ENCODE measurements around the gene CGNL1. TPM values are rescaled to one million over a fixed set of nuclear protein-coding genes. Genes with fewer than 3 reads are reported as not detected.

The CGNL1 gene
- polyA plus RNA-seq, 2 of the 4 experiments (the other 2 are of a cell fraction) = 1.4 to 1.8 TPM

DNA sequence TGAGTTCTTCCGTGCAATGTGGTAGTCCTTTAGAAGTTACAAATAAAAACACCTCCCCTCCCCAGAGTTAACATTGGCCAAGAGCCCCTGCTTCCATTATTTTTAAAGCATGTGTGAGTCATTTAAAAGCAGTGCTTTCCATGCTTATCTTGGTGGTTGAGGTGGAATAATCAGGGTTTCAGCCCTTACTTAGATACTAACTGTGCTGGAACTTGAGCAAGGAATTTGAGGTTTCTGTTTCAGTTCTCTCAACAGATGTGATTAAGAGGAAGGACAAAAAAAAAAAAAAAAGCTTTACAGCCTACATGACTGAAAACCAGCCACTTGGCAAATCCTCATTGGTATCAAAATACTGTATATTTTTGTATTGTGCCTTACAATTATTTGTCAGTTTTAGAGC is 64.5 kb downstream of the CGNL1 start:
- DNase-seq (ENCODE audit: low read depth in 1 of 2, low spot score in 1 of 2) (no peak), FAIRE-seq (no peak), ATAC-seq (no peak)
- CTCF ChIA-PET = interaction anchor here (0.8 to 1.2 kb wide), 3 partner anchors 53 to 742 kb away, joined by 3 read pairs; no protein-coding TSS in a partner anchor
- POLR2A ChIA-PET = interaction anchor here (0.7 kb wide), 1 partner anchor 12 kb away, joined by 3 read pairs; no protein-coding TSS in a partner anchor
- Histone ChIP-seq H3K27ac (no peak overlapping the region), H3K4me2 (no peak overlapping the region), H3K4me3 (no peak overlapping the region), H3K9me3 (no peaks in the 10 kb centered on the region), H3K4me1 (peaks cover 8% of the 10 kb centered on the region)
- TF ChIP-seq NFE2L2 (conservative IDR thresholded peaks at IDR 0.05; ENCODE audit: low read length) (no peak), SMC3 (IDR thresholded peaks at IDR 0.05) (no peak), JUNB (IDR thresholded peaks at IDR 0.05) (no peak), POLR2AphosphoS2 (conservative IDR thresholded peaks at IDR 0.05; ENCODE audit: low read length) (no peak), RARB (CRISPR knock-in tag; IDR thresholded peaks at IDR 0.05) (no peak), FOSB (CRISPR knock-in tag; IDR thresholded peaks at IDR 0.05) (no peak), RAD21 (conservative IDR thresholded peaks at IDR 0.05 in 1 of 2, IDR thresholded peaks at IDR 0.05 in 1 of 2) (no peak), KDM1A (IDR thresholded peaks at IDR 0.05; ENCODE audit: low read depth) (no peak), CBX8 (IDR thresholded peaks at IDR 0.05) (no peak), ESRRA (IDR thresholded peaks at IDR 0.05; ENCODE audit: borderline replicate concordance, low read length) (no peak), HOXB5 (CRISPR knock-in tag; IDR thresholded peaks at IDR 0.05) (no peak), BHLHE40 (IDR thresholded peaks at IDR 0.05; ENCODE audit: low read depth, low read length) (no peak)
- TF ChIP-seq, protein P1, sequence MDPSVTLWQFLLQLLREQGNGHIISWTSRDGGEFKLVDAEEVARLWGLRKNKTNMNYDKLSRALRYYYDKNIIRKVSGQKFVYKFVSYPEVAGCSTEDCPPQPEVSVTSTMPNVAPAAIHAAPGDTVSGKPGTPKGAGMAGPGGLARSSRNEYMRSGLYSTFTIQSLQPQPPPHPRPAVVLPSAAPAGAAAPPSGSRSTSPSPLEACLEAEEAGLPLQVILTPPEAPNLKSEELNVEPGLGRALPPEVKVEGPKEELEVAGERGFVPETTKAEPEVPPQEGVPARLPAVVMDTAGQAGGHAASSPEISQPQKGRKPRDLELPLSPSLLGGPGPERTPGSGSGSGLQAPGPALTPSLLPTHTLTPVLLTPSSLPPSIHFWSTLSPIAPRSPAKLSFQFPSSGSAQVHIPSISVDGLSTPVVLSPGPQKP (IDR thresholded peaks at IDR 0.05; ENCODE audit: low read depth, low read length) = no peak
- TF ChIP-seq, protein P2, sequence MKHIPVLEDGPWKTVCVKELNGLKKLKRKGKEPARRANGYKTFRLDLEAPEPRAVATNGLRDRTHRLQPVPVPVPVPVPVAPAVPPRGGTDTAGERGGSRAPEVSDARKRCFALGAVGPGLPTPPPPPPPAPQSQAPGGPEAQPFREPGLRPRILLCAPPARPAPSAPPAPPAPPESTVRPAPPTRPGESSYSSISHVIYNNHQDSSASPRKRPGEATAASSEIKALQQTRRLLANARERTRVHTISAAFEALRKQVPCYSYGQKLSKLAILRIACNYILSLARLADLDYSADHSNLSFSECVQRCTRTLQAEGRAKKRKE (CRISPR knock-in tag; IDR thresholded peaks at IDR 0.05; ENCODE audit: low read depth) = no peak
- TF ChIP-seq, protein P3, sequence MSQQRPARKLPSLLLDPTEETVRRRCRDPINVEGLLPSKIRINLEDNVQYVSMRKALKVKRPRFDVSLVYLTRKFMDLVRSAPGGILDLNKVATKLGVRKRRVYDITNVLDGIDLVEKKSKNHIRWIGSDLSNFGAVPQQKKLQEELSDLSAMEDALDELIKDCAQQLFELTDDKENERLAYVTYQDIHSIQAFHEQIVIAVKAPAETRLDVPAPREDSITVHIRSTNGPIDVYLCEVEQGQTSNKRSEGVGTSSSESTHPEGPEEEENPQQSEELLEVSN (IDR thresholded peaks at IDR 0.05; ENCODE audit: borderline replicate concordance, low read depth) = no peak
- TF ChIP-seq, protein P4, sequence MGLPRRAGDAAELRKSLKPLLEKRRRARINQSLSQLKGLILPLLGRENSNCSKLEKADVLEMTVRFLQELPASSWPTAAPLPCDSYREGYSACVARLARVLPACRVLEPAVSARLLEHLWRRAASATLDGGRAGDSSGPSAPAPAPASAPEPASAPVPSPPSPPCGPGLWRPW (IDR thresholded peaks at IDR 0.05) = no peak
- WGBS (ENCODE audit: missing lambda C conversion rate) = 3% methylated on average over 1 of the region's 1 CpG

DNA sequence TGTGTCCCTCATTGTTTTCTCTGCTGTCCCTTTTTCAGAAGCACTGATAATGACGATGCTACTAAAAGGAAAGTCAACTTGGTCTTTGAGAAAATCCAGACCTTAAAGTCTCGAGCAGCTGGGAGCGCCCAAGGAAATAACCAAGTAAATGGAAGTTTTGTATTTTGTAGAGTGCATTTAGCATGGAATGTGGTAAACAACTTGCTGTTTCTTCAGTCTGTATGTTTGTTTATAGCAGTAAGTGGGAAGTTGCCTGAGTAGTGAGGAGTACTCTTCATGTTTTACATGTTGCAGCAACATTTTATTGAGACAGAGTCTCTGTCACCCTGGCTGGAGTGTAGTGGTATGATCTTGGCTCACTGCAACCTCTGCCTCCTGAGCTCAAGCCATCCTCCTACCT is 66.0 kb downstream of the CGNL1 start:
- FAIRE-seq (no peak), ATAC-seq (no peak), DNase-seq (ENCODE audit: low read depth in 1 of 2, low spot score in 1 of 2) (no peak)
- POLR2A ChIA-PET = no interaction called here
- 91% methylated on average over 3 of the region's 3 CpGs for WGBS (ENCODE audit: missing lambda C conversion rate)
- no peak overlapping the region for H3K4me3 ChIP-seq
- no peak overlapping the region for H3K27ac ChIP-seq
- H3K9me3 ChIP-seq = no peaks in the 10 kb centered on the region
- no peak overlapping the region for H3K4me2 ChIP-seq
- CTCF ChIA-PET = interaction anchor here (1.0 to 2.6 kb wide), 2 partner anchors 12 to 85 kb away, joined by 3 to 10 read pairs; no protein-coding TSS in a partner anchor
- TF ChIP-seq HDAC2 (IDR thresholded peaks at IDR 0.05) (no peak), JUNB (IDR thresholded peaks at IDR 0.05) (no peak), RNF2 (IDR thresholded peaks at IDR 0.05; ENCODE audit: borderline replicate concordance, low read depth) (no peak), JUN (IDR thresholded peaks at IDR 0.05) (no peak), PHF8 (IDR thresholded peaks at IDR 0.05; ENCODE audit: borderline replicate concordance, low read depth) (no peak), EP300 (IDR thresholded peaks at IDR 0.05) (no peak), RARB (CRISPR knock-in tag; IDR thresholded peaks at IDR 0.05) (no peak), POLR2AphosphoS2 (conservative IDR thresholded peaks at IDR 0.05; ENCODE audit: low read length) (no peak), ZNF302 (CRISPR knock-in tag; IDR thresholded peaks at IDR 0.05) (no peak)
- TF ChIP-seq, protein P5, sequence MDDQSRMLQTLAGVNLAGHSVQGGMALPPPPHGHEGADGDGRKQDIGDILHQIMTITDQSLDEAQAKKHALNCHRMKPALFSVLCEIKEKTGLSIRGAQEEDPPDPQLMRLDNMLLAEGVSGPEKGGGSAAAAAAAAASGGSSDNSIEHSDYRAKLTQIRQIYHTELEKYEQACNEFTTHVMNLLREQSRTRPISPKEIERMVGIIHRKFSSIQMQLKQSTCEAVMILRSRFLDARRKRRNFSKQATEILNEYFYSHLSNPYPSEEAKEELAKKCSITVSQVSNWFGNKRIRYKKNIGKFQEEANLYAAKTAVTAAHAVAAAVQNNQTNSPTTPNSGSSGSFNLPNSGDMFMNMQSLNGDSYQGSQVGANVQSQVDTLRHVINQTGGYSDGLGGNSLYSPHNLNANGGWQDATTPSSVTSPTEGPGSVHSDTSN (IDR thresholded peaks at IDR 0.05) = no peak
- H3K4me1 ChIP-seq = peaks cover 17% of the 10 kb centered on the region
